Thoracic aorta (tissue), 2 donors: ENCODE results near the gene SLC39A11. TPM values are rescaled to one million over a fixed set of nuclear protein-coding genes. Genes with fewer than 3 reads are reported as not detected.

Source experiments
- ATAC-seq: fragments of 150-250 bp; one replicate; pipeline ENCODE4 v1.8.0; 2017; ENCODE audit warnings: low read depth; ENCODE audit not compliant: insufficient number of reproducible peaks, low FRiP score
- DNase-seq: peaks from one replicate; pipeline ENCODE4 v3.0.0-alpha.2; 2020; ENCODE audit warnings: low spot score
- H3K27ac ChIP-seq, 2 donors: fragments of 200-600 bp; sonication (generic); 1 replicate in 1 of 2; 2 replicates in 1 of 2; pipeline ENCODE4 v1.5.1; 2016; ENCODE audit warnings: mild to moderate bottlenecking in 2 of 2, moderate library complexity in 2 of 2
- H3K27me3 ChIP-seq: fragments of 200-600 bp; sonication (generic); replicated peaks from 2 replicates; pipeline ENCODE4 v1.6.0; 2016; ENCODE audit warnings: mild to moderate bottlenecking; ENCODE audit not compliant: insufficient read depth
- H3K36me3 ChIP-seq: fragments of 200-600 bp; sonication (generic); one replicate; pipeline ENCODE4 v1.5.1; 2016
- H3K4me1 ChIP-seq, 2 donors: fragments of 200-600 bp; sonication (generic); 1 replicate in 1 of 2; 2 replicates in 1 of 2; pipeline versions ENCODE4 v1.5.1 to v1.6.0; 2016; ENCODE audit warnings: low read depth in 2 of 2, mild to moderate bottlenecking in 1 of 2; ENCODE audit not compliant: control insufficient read depth in 1 of 2
- H3K4me3 ChIP-seq: fragments of 200-600 bp; sonication (generic); 2 replicates; pipeline ENCODE4 v1.5.1; 2016; ENCODE audit warnings: mild to moderate bottlenecking
- H3K9me3 ChIP-seq: fragments of 200-600 bp; sonication (generic); 2 replicates; pipeline ENCODE4 v1.5.1; 2016
- total RNA-seq, 2 donors: library from RNA; depleted of rRNA; stranded (reverse); fragments of >200 nt; gene quantifications; one replicate each; pipeline versions ENCODE4 v1.1.0 to v1.2.3, GENCODE V29; 2016
- TF ChIP-seq, protein P1 (sequence below): fragments of 200-600 bp; sonication (generic); IDR thresholded peaks from one replicate; pipeline ENCODE4 v1.5.1; 2019; ENCODE audit warnings: antibody characterized with exemption

Gene SLC39A11
- total RNA-seq, 2 donors from 2014 or later = 12.0 to 29.1 TPM

DNA sequence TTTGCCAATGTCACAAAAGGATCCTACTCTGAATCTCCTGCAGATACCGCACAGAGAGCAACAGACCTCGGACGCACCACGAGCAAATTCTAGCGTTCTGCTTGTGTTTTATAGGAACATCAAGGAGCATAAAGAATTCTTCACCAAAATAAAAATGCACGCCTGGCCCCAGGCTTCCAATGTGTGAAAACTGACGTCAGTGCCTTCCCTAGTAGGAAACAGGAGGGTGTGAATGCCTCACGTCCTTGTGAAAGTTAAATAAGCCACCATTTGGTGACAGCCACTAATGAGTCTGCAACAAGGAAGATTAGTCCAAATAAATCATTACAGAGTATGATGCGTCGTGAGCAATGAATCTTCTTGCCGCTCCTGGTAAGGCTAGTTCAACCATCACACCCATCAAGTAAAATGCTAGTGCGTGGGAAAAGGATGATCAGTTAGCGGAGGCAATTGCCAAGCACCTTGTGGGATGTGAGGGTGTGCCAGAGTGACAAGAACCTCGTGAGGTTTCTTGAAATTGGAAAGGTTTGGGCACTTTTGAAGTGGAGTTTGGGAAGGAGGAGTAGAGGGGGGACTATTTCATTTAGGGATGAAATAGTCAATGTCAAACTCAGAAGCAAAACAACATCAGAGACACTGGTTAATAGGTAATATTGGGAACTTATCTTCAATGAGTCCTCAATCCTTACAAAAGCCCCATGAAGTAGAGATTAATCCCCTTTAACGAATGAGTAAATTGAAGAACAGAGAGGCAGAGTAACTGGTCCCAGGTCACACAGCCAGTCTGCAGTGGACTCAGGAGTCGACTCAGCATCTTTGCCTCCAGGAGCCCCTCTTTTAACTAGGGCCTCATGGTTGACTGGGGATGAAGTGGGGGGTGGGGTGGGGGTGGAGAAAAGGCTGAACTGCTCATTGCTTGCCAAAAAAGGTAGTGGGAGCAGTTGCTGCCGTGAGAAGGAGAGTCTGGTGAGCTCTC lies 238.8 kb downstream of the SLC39A11 start:
- no peaks in the 10 kb centered on the region for H3K9me3 ChIP-seq
- ATAC-seq = no peak
- H3K4me3 ChIP-seq = no peak overlapping the region
- H3K27ac ChIP-seq = no peak overlapping the region
- H3K4me1 ChIP-seq = no peaks in the 10 kb centered on the region
- DNase-seq = no peak
- no peaks in the 10 kb centered on the region for H3K27me3 ChIP-seq
- TF ChIP-seq, protein P1, sequence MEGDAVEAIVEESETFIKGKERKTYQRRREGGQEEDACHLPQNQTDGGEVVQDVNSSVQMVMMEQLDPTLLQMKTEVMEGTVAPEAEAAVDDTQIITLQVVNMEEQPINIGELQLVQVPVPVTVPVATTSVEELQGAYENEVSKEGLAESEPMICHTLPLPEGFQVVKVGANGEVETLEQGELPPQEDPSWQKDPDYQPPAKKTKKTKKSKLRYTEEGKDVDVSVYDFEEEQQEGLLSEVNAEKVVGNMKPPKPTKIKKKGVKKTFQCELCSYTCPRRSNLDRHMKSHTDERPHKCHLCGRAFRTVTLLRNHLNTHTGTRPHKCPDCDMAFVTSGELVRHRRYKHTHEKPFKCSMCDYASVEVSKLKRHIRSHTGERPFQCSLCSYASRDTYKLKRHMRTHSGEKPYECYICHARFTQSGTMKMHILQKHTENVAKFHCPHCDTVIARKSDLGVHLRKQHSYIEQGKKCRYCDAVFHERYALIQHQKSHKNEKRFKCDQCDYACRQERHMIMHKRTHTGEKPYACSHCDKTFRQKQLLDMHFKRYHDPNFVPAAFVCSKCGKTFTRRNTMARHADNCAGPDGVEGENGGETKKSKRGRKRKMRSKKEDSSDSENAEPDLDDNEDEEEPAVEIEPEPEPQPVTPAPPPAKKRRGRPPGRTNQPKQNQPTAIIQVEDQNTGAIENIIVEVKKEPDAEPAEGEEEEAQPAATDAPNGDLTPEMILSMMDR = no peak
- no peaks in the 10 kb centered on the region for H3K36me3 ChIP-seq

- no peak for DNase-seq
- Histone ChIP-seq H3K4me3 (no peak overlapping the region), H3K27me3 (no peaks in the 10 kb centered on the region), H3K9me3 (no peaks in the 10 kb centered on the region), H3K27ac (no peak overlapping the region), H3K36me3 (no peaks in the 10 kb centered on the region), H3K4me1 (no peaks in the 10 kb centered on the region)
- TF ChIP-seq, protein P1 = no peak
- ATAC-seq = no peak
Observed at GRCh38 chr17:72852277-72852938, 240.1 kb downstream of the SLC39A11 start.

GRCh38 chr17:72850410-72851118 lies 241.9 kb downstream of the SLC39A11 start:
- Histone ChIP-seq H3K27me3 (no peaks in the 10 kb centered on the region), H3K36me3 (no peaks in the 10 kb centered on the region), H3K9me3 (no peaks in the 10 kb centered on the region), H3K27ac (no peak overlapping the region), H3K4me1 (no peaks in the 10 kb centered on the region), H3K4me3 (no peak overlapping the region)
- no peak for ATAC-seq
- DNase-seq = no peak
- TF ChIP-seq, protein P1 = no peak

DNA sequence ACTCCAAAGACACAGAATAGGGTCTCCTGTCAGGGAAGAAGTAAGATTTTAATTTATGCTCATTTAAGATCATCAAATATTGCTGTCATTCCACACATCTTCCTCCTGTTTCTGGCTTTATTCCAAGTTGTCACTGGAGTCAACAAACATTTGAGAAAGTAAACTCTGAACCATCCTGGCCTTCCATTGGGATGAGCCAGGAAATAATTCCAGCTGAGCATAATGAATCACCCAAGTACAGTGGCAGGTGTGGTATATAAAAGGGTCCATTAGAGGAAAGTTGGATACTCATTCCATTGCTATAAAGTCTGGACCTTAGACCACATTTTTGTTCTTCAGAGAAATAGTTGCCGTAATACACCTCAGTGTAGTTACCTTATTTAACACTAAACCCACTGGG lies 246.1 kb downstream of the SLC39A11 start:
- no peak overlapping the region for H3K4me3 ChIP-seq
- DNase-seq (no peak), ATAC-seq (no peak)
- H3K27ac ChIP-seq = no peak overlapping the region
- no peaks in the 10 kb centered on the region for H3K9me3 ChIP-seq
- TF ChIP-seq, protein P1 = no peak
- no peaks in the 10 kb centered on the region for H3K36me3 ChIP-seq
- no peaks in the 10 kb centered on the region for H3K27me3 ChIP-seq
- no peaks in the 10 kb centered on the region for H3K4me1 ChIP-seq

DNA sequence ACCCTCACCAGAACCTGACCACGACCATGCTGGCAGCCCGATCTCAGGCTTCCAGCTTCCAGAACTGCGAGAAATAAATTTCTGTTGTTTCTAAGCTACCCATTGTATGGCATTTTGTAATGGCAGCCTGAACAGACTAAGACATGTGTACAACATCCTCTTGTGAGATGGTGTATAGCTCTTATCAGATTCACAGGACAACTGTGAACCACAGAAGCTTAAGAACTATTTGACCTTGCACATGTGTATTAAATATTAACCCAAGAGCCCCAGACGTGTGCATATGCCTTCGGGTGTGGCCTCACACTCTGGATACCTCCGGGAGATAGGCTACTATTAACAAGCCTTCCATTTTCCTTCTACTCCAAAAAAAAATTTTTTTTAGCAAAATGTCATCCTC lies 248.9 kb downstream of the SLC39A11 start:
- Histone ChIP-seq H3K4me1 (no peaks in the 10 kb centered on the region), H3K27me3 (no peaks in the 10 kb centered on the region), H3K36me3 (no peaks in the 10 kb centered on the region), H3K27ac (no peak overlapping the region), H3K4me3 (no peak overlapping the region), H3K9me3 (peaks cover 5% of the 10 kb centered on the region)
- no peak for DNase-seq
- no peak for ATAC-seq
- TF ChIP-seq, protein P1 = no peak
